ENCODE data around the gene SLC2A10. TPM values are rescaled to one million over a fixed set of nuclear protein-coding genes. Genes with fewer than 3 reads are reported as not detected.

SLC2A10 gene
- total RNA-seq, 1 donor from 2014 or later: 21.6 TPM

DNA sequence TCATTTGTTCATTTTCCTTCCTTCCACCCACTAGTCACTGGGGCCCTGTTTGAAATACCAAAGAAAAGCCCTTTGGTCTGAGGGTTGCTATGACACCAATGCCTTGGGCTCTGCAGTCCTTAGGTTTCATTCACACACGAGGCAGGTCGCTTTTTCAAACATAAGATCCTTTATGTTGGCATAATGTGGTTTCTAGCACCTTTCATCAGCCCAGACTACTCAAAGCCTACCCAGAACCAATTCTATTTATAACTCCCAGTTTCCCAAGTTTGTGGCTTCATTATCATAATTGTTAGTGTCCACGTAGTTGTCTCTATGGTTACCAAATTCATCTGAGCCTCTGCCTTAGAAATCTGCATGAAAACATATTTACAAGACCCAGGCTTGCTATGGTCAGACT lies 13.6 kb upstream of the SLC2A10 start:
- no peaks in the 10 kb centered on the region for H3K4me1 Mint-ChIP-seq (ENCODE audit: unreplicated experiment)
- no peaks in the 10 kb centered on the region for H3K36me3 Mint-ChIP-seq (ENCODE audit: unreplicated experiment)
- H3K4me3 Mint-ChIP-seq (ENCODE audit: unreplicated experiment): no peak overlapping the region
- peak overlapping the region; percentile 19 for H3K27ac Mint-ChIP-seq (ENCODE audit: unreplicated experiment)
- H3K27me3 Mint-ChIP-seq (ENCODE audit: unreplicated experiment): peaks cover 10% of the 10 kb centered on the region
- no peak for TF ChIP-seq CTCF (IDR thresholded peaks at IDR 0.05)
- H3K9me3 Mint-ChIP-seq (ENCODE audit: unreplicated experiment): peaks cover 3% of the 10 kb centered on the region
- DNase-seq (ENCODE audit: extremely low spot score, unreplicated experiment): no peak

- H3K4me1 Mint-ChIP-seq (ENCODE audit: unreplicated experiment): no peaks in the 10 kb centered on the region
- H3K9me3 Mint-ChIP-seq (ENCODE audit: unreplicated experiment): no peaks in the 10 kb centered on the region
- H3K4me3 Mint-ChIP-seq (ENCODE audit: unreplicated experiment): no peak overlapping the region
- H3K27me3 Mint-ChIP-seq (ENCODE audit: unreplicated experiment): peaks cover 14% of the 10 kb centered on the region
- no peak for TF ChIP-seq CTCF (IDR thresholded peaks at IDR 0.05)
- DNase-seq (ENCODE audit: extremely low spot score, unreplicated experiment): no peak
- no peak overlapping the region for H3K27ac Mint-ChIP-seq (ENCODE audit: unreplicated experiment)
- H3K36me3 Mint-ChIP-seq (ENCODE audit: unreplicated experiment): no peaks in the 10 kb centered on the region
These were observed 12.6 kb upstream of the SLC2A10 start for GRCh38 chr20:46696791-46697279.

DNA sequence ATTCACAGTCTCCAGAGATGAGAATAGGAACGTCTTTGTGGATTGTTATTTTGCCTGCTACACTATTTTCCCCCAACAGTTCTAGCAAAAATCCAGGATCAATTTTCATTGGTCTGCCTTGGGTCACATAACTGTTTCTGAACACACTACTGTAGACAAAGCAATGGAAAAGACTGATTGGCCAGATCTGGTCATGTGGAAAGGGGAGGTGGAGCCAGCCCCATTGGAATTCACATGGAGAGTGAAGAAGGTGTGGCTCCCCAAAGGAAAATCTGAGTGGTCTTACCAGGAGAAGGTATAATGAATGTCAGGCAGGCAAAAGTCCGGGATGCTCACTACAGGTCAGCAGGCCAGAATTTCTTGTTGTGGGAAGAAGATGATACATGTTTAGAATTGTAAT lies 10.7 kb upstream of the SLC2A10 start:
- H3K4me1 Mint-ChIP-seq (ENCODE audit: unreplicated experiment): no peaks in the 10 kb centered on the region
- H3K27me3 Mint-ChIP-seq (ENCODE audit: unreplicated experiment): peaks cover 14% of the 10 kb centered on the region
- no peak overlapping the region for H3K27ac Mint-ChIP-seq (ENCODE audit: unreplicated experiment)
- no peak for DNase-seq (ENCODE audit: extremely low spot score, unreplicated experiment)
- TF ChIP-seq CTCF (IDR thresholded peaks at IDR 0.05): no peak
- no peaks in the 10 kb centered on the region for H3K9me3 Mint-ChIP-seq (ENCODE audit: unreplicated experiment)
- H3K4me3 Mint-ChIP-seq (ENCODE audit: unreplicated experiment): no peak overlapping the region
- H3K36me3 Mint-ChIP-seq (ENCODE audit: unreplicated experiment): no peaks in the 10 kb centered on the region

GRCh38 chr20:46699651-46700359 lies 9.6 kb upstream of the SLC2A10 start:
- Mint-ChIP-seq H3K4me3 (ENCODE audit: unreplicated experiment) (no peak overlapping the region), H3K36me3 (ENCODE audit: unreplicated experiment) (no peaks in the 10 kb centered on the region), H3K27me3 (ENCODE audit: unreplicated experiment) (peaks cover 21% of the 10 kb centered on the region), H3K27ac (ENCODE audit: unreplicated experiment) (no peak overlapping the region), H3K9me3 (ENCODE audit: unreplicated experiment) (no peaks in the 10 kb centered on the region), H3K4me1 (ENCODE audit: unreplicated experiment) (no peaks in the 10 kb centered on the region)
- DNase-seq (ENCODE audit: extremely low spot score, unreplicated experiment): no peak
- peak; percentile 63 for TF ChIP-seq CTCF (IDR thresholded peaks at IDR 0.05)

- Mint-ChIP-seq H3K9me3 (ENCODE audit: unreplicated experiment) (no peaks in the 10 kb centered on the region), H3K27me3 (ENCODE audit: unreplicated experiment) (peaks cover 27% of the 10 kb centered on the region), H3K4me3 (ENCODE audit: unreplicated experiment) (no peak overlapping the region), H3K4me1 (ENCODE audit: unreplicated experiment) (no peaks in the 10 kb centered on the region), H3K27ac (ENCODE audit: unreplicated experiment) (no peak overlapping the region), H3K36me3 (ENCODE audit: unreplicated experiment) (no peaks in the 10 kb centered on the region)
- no peak for TF ChIP-seq CTCF (IDR thresholded peaks at IDR 0.05)
- no peak for DNase-seq (ENCODE audit: extremely low spot score, unreplicated experiment)
These were observed 9.0 kb upstream of the SLC2A10 start for GRCh38 chr20:46700481-46700880.

Data from osteocyte (in vitro differentiated cells).